ENCODE results near the gene OVOL1. TPM values are rescaled to one million over a fixed set of nuclear protein-coding genes. Genes with fewer than 3 reads are reported as not detected.
A peak's percentile ranks its signal among the peaks of the same experiment; 100 is the strongest.

The OVOL1 gene
- not detected for polyA plus RNA-seq (2013)

- Histone ChIP-seq H3K4me1 (ENCODE audit: control extremely low read depth in 1 of 4, control insufficient read depth in 4 of 4, insufficient read depth in 4 of 4, low read length in 3 of 4) (peaks cover 0 to 36% (median 33%) of the 10 kb centered on the region in 4 experiments), H3K4me3 (ENCODE audit: control insufficient read depth in 1 of 7, extremely low read depth in 1 of 7, insufficient read depth in 4 of 7, low read depth in 2 of 7, low read length in 6 of 7) (peak within 1 kb of the TSS in 3 of 7 experiments; percentile 42 to 51 (median 48)), H3K27me3 (replicated peaks in 2 of 5; ENCODE audit: control insufficient read depth in 4 of 5, insufficient read depth in 5 of 5, low read length in 4 of 5) (peaks cover 0 to 73% (median 31%) of the 10 kb centered on the region in 5 experiments), H3K36me3 (ENCODE audit: control insufficient read depth in 4 of 4, insufficient read depth in 4 of 4, low read length in 3 of 4) (no peaks in the 10 kb centered on the region), H3K9me3 (ENCODE audit: control extremely low read depth in 1 of 5, control insufficient read depth in 4 of 5, insufficient read depth in 2 of 5, low read depth in 1 of 5, low read length in 4 of 5) (no peaks in the 10 kb centered on the region), H3K27ac (ENCODE audit: insufficient read depth in 1 of 2, low read depth in 1 of 2, low read length in 2 of 2, poor library complexity in 1 of 2, severe bottlenecking in 2 of 2) (no peak within 1 kb of the TSS)
- WGBS (ENCODE audit: insufficient coverage): under 1% methylated on average over 62 of the region's 112 CpGs
- peak in 1 of 3 donors; percentile 46 for DNase-seq
- CTCF ChIA-PET: interaction anchor here (7.5 kb wide), 1 partner anchor 9 kb away, joined by 81 read pairs; the partner anchor contains the start of gene AP5B1
- POLR2A ChIA-PET: no interaction called here
Observed at GRCh38 chr11:65786786-65787636, at the start of gene OVOL1. Gene OVOL1 (plus strand): TSS chr11:65787063. CDS start chr11:65787374, 311 bp downstream.

DNA sequence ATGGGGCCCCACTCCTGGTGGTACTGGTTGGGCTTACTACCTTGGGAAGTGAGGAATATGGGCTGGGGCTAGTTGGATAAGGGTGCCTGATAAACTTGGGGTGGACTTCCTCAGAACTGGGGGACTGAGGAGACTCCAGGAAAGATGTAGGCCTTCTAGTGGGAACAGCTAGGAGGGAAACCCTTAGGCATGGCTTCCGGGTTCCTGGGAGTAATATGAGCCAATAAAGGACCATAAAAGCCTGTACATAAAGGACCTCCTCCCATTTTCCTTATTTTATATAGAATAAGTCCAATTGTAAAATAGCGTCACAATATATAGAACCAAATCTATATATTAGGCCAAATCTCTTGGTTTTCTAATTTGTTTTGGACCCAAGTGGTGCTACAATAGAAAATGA is 47.8 kb upstream of the OVOL1 start:
- no peak overlapping the region for H3K4me3 ChIP-seq (ENCODE audit: control insufficient read depth in 1 of 7, extremely low read depth in 1 of 7, insufficient read depth in 4 of 7, low read depth in 2 of 7, low read length in 6 of 7)
- no peak overlapping the region for H3K27ac ChIP-seq (ENCODE audit: insufficient read depth in 1 of 2, low read depth in 1 of 2, low read length in 2 of 2, poor library complexity in 1 of 2, severe bottlenecking in 2 of 2)
- peaks cover 0 to 6% (median 0%) of the 10 kb centered on the region in 5 experiments for H3K27me3 ChIP-seq (replicated peaks in 2 of 5; ENCODE audit: control insufficient read depth in 4 of 5, insufficient read depth in 5 of 5, low read length in 4 of 5)
- ChIA-PET POLR2A (no interaction called here), CTCF (interaction anchor here (0.9 kb wide), 1 partner anchor 36 kb away, joined by 4 read pairs; no protein-coding TSS in a partner anchor)
- no peaks in the 10 kb centered on the region for H3K4me1 ChIP-seq (ENCODE audit: control extremely low read depth in 1 of 4, control insufficient read depth in 4 of 4, insufficient read depth in 4 of 4, low read length in 3 of 4)
- WGBS (ENCODE audit: insufficient coverage): no CpG with 5 or more reads among the region's 2 CpGs
- H3K9me3 ChIP-seq (ENCODE audit: control extremely low read depth in 1 of 5, control insufficient read depth in 4 of 5, insufficient read depth in 2 of 5, low read depth in 1 of 5, low read length in 4 of 5): peaks cover 0 to 11% (median 0%) of the 10 kb centered on the region in 5 experiments
- H3K36me3 ChIP-seq (ENCODE audit: control insufficient read depth in 4 of 4, insufficient read depth in 4 of 4, low read length in 3 of 4): no peaks in the 10 kb centered on the region
- no peak for DNase-seq

GRCh38 chr11:65741185-65741584 is 45.7 kb upstream of the OVOL1 start:
- no peak overlapping the region for H3K4me3 ChIP-seq (ENCODE audit: control insufficient read depth in 1 of 7, extremely low read depth in 1 of 7, insufficient read depth in 4 of 7, low read depth in 2 of 7, low read length in 6 of 7)
- ChIA-PET CTCF (interaction anchor here (1.1 kb wide), 1 partner anchor 14 kb away, joined by 3 read pairs; no protein-coding TSS in a partner anchor), POLR2A (no interaction called here)
- H3K36me3 ChIP-seq (ENCODE audit: control insufficient read depth in 4 of 4, insufficient read depth in 4 of 4, low read length in 3 of 4): no peaks in the 10 kb centered on the region
- H3K27me3 ChIP-seq (replicated peaks in 2 of 5; ENCODE audit: control insufficient read depth in 4 of 5, insufficient read depth in 5 of 5, low read length in 4 of 5): peaks cover 0 to 6% (median 0%) of the 10 kb centered on the region in 5 experiments
- no peak for DNase-seq
- no peak overlapping the region for H3K27ac ChIP-seq (ENCODE audit: insufficient read depth in 1 of 2, low read depth in 1 of 2, low read length in 2 of 2, poor library complexity in 1 of 2, severe bottlenecking in 2 of 2)
- H3K9me3 ChIP-seq (ENCODE audit: control extremely low read depth in 1 of 5, control insufficient read depth in 4 of 5, insufficient read depth in 2 of 5, low read depth in 1 of 5, low read length in 4 of 5): peaks cover 0 to 8% (median 0%) of the 10 kb centered on the region in 5 experiments
- WGBS (ENCODE audit: insufficient coverage): 89% methylated on average over 8 of the region's 8 CpGs
- no peaks in the 10 kb centered on the region for H3K4me1 ChIP-seq (ENCODE audit: control extremely low read depth in 1 of 4, control insufficient read depth in 4 of 4, insufficient read depth in 4 of 4, low read length in 3 of 4)

DNA sequence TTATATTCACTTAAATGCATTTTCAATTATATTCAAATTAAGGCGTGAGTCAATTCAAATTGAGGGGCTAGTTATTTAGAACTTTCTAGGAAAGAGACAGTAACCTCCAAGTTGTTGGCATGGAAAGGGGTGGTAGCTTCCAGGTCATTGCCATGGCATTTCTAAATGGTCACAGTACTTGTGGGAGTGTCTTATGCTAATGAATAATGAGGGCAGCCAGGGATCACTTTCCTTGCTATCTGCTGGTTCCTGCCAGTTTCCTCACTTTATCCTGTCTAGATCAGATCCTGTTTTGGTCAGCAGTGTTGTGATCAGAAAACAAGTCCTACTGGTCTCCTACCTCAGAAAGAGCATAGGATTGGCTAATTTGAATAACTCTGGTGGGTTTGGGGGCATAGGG is 44.5 kb upstream of the OVOL1 start:
- peaks cover 0 to 8% (median under 1%) of the 10 kb centered on the region in 5 experiments for H3K27me3 ChIP-seq (replicated peaks in 2 of 5; ENCODE audit: control insufficient read depth in 4 of 5, insufficient read depth in 5 of 5, low read length in 4 of 5)
- peaks cover 0 to 3% (median 0%) of the 10 kb centered on the region in 5 experiments for H3K9me3 ChIP-seq (ENCODE audit: control extremely low read depth in 1 of 5, control insufficient read depth in 4 of 5, insufficient read depth in 2 of 5, low read depth in 1 of 5, low read length in 4 of 5)
- H3K27ac ChIP-seq (ENCODE audit: insufficient read depth in 1 of 2, low read depth in 1 of 2, low read length in 2 of 2, poor library complexity in 1 of 2, severe bottlenecking in 2 of 2): no peak overlapping the region
- POLR2A ChIA-PET: no interaction called here
- no peak for DNase-seq
- 60% methylated on average over 1 of the region's 1 CpG for WGBS (ENCODE audit: insufficient coverage)
- CTCF ChIA-PET: no interaction called here
- no peaks in the 10 kb centered on the region for H3K4me1 ChIP-seq (ENCODE audit: control extremely low read depth in 1 of 4, control insufficient read depth in 4 of 4, insufficient read depth in 4 of 4, low read length in 3 of 4)
- no peaks in the 10 kb centered on the region for H3K36me3 ChIP-seq (ENCODE audit: control insufficient read depth in 4 of 4, insufficient read depth in 4 of 4, low read length in 3 of 4)
- H3K4me3 ChIP-seq (ENCODE audit: control insufficient read depth in 1 of 7, extremely low read depth in 1 of 7, insufficient read depth in 4 of 7, low read depth in 2 of 7, low read length in 6 of 7): no peak overlapping the region

DNA sequence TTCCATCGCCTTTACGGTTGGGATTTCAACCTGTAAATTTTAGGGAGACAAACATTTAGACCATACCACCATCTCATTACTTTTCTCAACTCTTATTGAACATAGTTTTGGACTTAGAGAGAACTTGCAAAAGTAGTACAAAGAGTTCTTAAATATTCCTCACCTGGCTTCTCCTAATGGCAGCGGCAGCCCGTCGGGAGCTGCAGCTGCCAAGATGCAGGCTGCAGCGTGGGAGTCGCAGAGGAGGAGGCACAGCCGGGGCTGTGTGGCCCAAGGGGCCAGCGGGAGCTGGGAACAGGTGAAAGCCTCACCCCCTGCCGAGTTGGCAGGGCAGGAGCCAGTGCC is 43.2 kb upstream of the OVOL1 start:
- ChIA-PET CTCF (interaction anchor here (0.7 to 2.0 kb wide), 3 partner anchors 37 to 141 kb away, joined by 3 to 4 read pairs (median 4); no protein-coding TSS in a partner anchor), POLR2A (no interaction called here)
- Histone ChIP-seq H3K4me1 (ENCODE audit: control extremely low read depth in 1 of 4, control insufficient read depth in 4 of 4, insufficient read depth in 4 of 4, low read length in 3 of 4) (no peaks in the 10 kb centered on the region), H3K9me3 (ENCODE audit: control extremely low read depth in 1 of 5, control insufficient read depth in 4 of 5, insufficient read depth in 2 of 5, low read depth in 1 of 5, low read length in 4 of 5) (peaks cover 0 to 5% (median 0%) of the 10 kb centered on the region in 5 experiments), H3K36me3 (ENCODE audit: control insufficient read depth in 4 of 4, insufficient read depth in 4 of 4, low read length in 3 of 4) (no peaks in the 10 kb centered on the region), H3K27ac (ENCODE audit: insufficient read depth in 1 of 2, low read depth in 1 of 2, low read length in 2 of 2, poor library complexity in 1 of 2, severe bottlenecking in 2 of 2) (no peak overlapping the region), H3K27me3 (replicated peaks in 2 of 5; ENCODE audit: control insufficient read depth in 4 of 5, insufficient read depth in 5 of 5, low read length in 4 of 5) (peaks cover 3 to 7% (median 5%) of the 10 kb centered on the region in 5 experiments), H3K4me3 (ENCODE audit: control insufficient read depth in 1 of 7, extremely low read depth in 1 of 7, insufficient read depth in 4 of 7, low read depth in 2 of 7, low read length in 6 of 7) (no peak overlapping the region)
- no peak for DNase-seq
- WGBS (ENCODE audit: insufficient coverage): 90% methylated on average over 8 of the region's 10 CpGs

- POLR2A ChIA-PET: no interaction called here
- no peaks in the 10 kb centered on the region for H3K4me1 ChIP-seq (ENCODE audit: control extremely low read depth in 1 of 4, control insufficient read depth in 4 of 4, insufficient read depth in 4 of 4, low read length in 3 of 4)
- peaks cover 0 to 5% (median 0%) of the 10 kb centered on the region in 5 experiments for H3K9me3 ChIP-seq (ENCODE audit: control extremely low read depth in 1 of 5, control insufficient read depth in 4 of 5, insufficient read depth in 2 of 5, low read depth in 1 of 5, low read length in 4 of 5)
- 92% methylated on average over 18 of the region's 18 CpGs for WGBS (ENCODE audit: insufficient coverage)
- H3K27ac ChIP-seq (ENCODE audit: insufficient read depth in 1 of 2, low read depth in 1 of 2, low read length in 2 of 2, poor library complexity in 1 of 2, severe bottlenecking in 2 of 2): no peak overlapping the region
- no peak overlapping the region for H3K4me3 ChIP-seq (ENCODE audit: control insufficient read depth in 1 of 7, extremely low read depth in 1 of 7, insufficient read depth in 4 of 7, low read depth in 2 of 7, low read length in 6 of 7)
- peak; percentile 6 to 23 (median 21) for DNase-seq
- CTCF ChIA-PET: interaction anchor here (0.5 to 2.0 kb wide), 8 partner anchors 10 to 289 kb away, joined by 3 to 5 read pairs (median 4); no protein-coding TSS in a partner anchor
- no peaks in the 10 kb centered on the region for H3K36me3 ChIP-seq (ENCODE audit: control insufficient read depth in 4 of 4, insufficient read depth in 4 of 4, low read length in 3 of 4)
- H3K27me3 ChIP-seq (replicated peaks in 2 of 5; ENCODE audit: control insufficient read depth in 4 of 5, insufficient read depth in 5 of 5, low read length in 4 of 5): peaks cover 3 to 7% (median 6%) of the 10 kb centered on the region in 5 experiments
Observed at GRCh38 chr11:65744026-65744698, 42.7 kb upstream of the OVOL1 start.
